HG02798 (cell line): ENCODE measurements around the gene MAPK9.
A peak's percentile ranks its signal among the peaks of the same experiment; 100 is the strongest.

Source experiments
- ATAC-seq: cut with Tn5 transposase; IDR thresholded peaks from one replicate; pipeline ENCODE4 v1.9.1; 2021; ENCODE audit warnings: mild to moderate bottlenecking; ENCODE audit not compliant: unreplicated experiment, poor library complexity

MAPK9 gene

DNA sequence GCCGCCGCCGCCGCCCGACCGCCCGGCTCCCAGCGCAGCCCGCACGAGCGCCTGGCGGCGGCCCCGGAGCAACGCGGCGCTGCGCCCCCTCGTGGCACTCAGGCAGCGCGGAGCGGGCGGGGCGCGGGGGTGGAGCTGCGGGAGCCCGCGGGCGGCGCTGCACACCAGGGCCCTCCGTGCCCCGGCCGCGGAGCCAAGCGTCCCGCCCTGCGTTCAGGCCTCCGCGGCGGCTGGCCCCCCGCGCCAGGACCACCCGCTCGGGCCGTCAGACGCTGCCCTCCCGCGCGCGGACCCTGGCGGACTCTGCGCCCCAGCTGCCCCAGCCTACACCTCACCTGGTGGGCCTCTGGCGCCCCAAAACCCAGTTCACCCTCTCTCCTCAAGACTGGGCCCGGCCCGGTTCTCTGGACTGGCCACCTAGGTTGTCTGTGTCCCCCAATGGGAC lies 82.7 kb downstream of the MAPK9 start, which contains the start of gene RASGEF1C:
RASGEF1C (minus strand) TSS at position 75 of the 445 bp plus-strand sequence. CDS start 71,159 bp downstream, outside the sequence.
- peak; percentile 70 for ATAC-seq

GRCh38 chr5:180208435-180209081 lies 83.3 kb downstream of the MAPK9 start:
- ATAC-seq: peak; percentile 19

GRCh38 chr5:180208038-180208434 lies 83.8 kb downstream of the MAPK9 start:
- ATAC-seq: no peak

DNA sequence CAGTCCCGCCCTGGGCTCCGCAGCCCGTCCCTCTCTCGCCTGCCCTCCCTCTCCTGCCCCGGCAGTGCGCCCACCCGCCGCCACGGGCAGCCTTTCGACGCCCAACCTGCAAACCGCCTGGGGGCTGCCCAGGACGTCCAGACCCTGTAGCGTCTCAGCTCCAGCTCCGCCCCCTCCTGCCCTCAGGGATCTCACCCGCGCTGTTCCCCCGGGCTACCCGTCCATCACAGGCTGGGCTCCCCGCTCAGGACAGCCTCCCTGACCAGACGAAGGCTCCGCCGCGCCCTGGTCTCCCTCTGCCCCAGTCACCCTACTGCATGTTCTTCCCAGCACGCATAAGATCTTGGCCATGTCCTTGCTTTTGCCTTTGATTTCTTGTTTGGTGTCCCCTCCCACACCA lies 84.3 kb downstream of the MAPK9 start:
- ATAC-seq: no peak

GRCh38 chr5:180206993-180207392 lies 84.9 kb downstream of the MAPK9 start:
- no peak for ATAC-seq

GRCh38 chr5:180205916-180206315 lies 86.0 kb downstream of the MAPK9 start:
- ATAC-seq: no peak

- no peak for ATAC-seq
These were observed 87.5 kb downstream of the MAPK9 start for GRCh38 chr5:180204276-180204819.

DNA sequence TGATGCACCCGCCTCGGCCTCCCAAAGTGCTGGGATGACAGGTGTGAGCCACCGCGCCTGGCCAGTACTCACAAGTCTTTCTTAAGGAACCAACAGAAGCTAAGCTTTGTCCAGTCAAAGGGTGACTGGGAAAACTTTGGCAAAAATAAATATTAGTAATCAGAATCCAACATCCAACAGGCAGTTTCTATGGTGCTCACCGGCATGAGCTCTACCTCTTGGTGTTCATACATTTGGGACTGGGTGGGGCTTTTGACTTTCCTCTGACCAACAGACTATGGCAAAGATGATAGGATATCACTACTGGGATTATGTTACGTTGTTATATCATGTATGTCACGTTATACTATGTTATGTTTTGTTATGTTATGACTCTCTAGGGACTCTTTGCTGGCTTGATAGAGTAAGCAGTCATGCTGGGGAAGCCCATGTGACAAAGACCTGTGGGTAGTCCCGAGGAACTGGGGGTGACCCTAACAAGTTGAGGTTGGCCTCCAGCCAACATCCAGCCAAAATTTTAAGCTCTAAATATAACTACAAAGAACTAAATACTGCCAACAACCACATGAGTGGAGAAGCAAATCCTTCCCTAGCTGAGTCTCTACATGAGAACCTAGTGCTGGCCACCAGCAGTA lies 88.8 kb downstream of the MAPK9 start:
- no peak for ATAC-seq

DNA sequence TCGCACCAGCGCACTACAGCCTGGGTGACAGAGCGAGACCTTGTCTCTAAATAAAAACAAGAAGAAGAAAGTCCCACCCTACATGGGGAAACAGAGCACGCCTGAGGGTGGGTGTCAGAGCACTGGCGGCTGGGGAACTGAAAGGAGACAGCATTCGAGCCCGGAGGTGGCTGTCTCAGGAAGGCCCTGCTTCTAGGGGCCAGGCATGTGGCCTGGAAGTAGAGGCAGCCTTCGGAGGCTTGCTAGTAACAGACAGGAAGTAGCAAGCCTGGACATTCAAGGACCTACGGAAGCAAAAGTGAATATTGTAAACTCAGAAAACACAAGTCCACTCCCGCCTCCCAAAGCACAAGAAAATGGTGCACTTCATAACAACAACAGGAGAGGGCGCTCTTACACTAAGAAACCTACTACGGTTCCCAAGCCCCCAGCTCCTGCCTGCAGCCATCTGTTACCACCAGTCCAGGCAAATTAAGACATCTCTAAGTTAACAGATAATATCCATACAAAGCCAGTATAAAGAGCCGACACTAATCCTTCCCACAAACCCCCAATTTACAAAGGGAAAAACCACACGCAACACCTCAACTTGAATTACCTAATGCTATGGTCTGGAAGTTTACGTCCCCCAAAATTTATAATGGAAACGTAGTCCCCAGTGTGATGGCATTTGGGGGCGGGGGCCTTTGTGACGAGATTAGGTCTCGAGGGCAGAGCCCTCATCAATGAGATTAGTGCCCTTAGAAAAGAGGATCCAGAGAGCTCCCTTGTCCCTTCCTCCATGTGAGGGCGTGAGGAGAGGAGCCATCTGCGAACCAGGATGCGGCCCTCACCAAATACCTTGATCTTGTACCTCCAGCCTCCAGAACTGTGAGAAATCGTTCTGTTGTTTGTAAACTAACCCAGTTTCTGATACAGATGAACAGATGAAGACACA lies 90.6 kb downstream of the MAPK9 start:
- no peak for ATAC-seq

DNA sequence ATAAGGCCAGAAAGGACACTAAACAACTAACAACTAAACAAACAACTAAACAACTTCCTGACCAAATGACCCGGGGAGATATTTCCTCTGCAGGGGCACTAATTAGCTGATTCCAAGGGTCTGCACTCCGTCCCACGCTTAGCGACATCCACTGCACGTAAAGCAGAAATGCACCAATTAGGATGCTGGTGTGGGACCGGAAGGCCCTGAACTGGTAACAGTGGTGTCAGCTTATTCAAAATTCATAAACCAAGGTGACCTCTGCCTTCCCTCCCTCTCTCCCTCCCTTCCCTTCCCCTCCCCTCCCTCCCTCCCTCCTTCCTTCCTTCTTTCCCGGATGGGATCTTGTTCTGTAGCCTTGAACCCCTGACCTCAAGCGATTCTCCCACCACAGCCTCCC lies 92.5 kb downstream of the MAPK9 start:
- ATAC-seq: no peak

GRCh38 chr5:180198208-180198607 lies 93.7 kb downstream of the MAPK9 start:
- no peak for ATAC-seq

DNA sequence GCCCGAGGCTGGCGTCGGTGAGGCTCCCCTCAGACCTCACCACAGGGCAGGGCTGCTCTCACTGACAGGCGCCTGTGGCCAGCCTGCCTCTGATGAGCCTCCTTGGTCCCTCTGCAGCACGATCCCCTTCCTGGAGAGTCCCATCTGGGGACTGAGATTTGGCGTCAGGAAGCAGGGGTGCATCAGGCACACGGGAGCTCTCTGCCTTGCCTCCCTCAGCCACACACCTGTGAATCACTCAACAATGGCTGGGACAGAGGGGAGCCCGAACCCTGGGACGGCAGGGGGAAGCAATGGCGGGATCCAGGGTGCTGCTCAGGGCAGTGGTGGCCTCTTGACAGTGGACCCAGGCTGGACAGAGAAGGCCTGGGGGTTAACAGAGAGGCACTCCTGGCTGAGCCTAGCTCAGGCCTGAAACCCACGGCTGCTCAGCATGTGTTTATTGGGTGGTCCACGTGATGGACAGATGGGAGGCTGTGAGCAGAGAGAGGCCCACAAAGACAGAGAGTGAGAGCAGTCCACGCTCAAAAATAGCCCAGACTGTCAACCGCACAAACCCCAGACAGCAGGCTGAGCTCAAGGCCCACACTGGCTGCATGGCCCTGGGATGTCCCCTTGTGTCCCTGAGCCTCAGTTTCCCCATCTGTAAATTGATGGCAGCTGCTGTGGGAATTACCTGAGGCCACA lies 94.7 kb downstream of the MAPK9 start:
- no peak for ATAC-seq

DNA sequence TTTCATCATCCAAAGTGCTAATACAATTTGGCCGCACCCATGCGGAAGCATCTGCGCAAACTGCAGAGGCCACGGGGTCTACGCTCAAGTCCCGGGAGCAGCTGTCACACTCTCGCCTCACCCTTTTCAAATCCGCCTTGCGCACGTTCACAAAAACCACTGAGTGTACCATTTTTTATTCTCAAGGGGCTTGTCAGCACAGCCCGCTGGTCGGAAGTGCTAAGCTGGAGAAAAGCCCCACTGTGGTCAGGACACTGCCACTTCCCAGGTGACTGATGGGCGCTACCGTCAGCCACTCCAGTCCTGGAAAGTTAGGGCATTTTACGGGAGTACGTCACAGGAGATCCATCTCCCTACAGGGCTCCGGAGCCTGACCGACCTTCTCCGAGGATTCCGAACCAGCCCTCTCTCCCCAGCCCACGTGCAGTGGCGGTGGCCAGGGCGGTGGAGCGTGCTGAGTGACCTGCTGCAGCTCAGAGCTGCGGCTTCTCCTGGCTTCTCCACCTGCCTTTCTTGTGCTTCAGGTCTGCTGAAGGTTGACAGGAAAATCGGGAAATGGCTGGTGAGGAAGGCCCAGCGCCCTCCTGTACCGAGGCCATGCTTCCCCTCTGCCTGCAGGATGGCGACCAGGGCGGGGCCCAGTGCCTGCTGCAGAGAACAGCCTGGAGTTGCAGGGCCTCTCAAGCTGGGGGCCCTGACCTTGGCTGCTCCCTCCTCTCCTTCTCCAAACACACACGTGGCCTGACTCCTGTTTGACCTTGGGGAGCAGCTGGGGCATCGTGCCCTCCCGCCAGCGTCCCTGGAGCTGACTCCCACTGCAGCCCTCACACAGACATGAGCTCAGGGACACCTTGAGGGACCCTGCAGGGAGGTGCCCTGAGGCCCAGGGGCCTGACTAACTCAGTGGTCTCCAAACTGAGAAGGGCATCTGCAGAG lies 97.2 kb downstream of the MAPK9 start:
- no peak for ATAC-seq

- ATAC-seq: no peak
These were observed 98.0 kb downstream of the MAPK9 start for GRCh38 chr5:180193749-180194375.

DNA sequence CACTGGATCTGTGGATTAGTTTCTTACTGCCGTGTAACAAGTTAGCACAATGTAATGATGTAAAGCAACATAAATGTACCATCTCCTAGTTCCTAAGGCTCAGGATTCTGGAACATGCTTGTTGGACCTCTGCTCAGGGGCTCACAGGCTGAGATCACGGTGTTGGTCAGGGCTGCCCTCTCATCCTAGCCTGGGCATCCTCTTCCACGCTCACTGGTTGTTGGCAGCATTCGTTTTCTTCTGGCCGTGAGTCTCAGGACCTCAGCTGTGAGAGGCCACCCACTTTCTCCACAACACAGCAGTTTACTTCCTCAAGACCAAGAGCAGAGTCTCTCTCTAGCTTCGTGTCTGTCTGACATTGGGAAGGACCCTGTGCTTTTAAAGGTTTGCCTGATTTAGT lies 100.2 kb downstream of the MAPK9 start:
- ATAC-seq: no peak

DNA sequence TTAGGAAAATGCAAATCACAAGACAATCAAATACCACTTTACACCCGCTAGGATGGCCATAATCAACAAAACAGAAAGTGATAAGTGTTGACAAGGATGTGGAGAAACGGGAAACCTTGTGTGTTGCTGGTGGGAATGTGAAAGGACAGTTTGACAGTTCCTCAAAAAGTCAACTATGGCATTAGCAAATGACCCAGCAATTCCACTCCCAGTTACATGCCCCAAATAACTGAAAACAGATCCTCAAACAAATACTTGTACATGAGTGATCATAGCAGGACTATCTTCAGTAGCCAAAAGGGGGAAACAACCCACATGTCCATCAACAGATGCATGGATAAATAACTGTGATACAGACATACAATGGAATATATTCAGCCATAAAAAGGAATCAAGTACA lies 104.1 kb downstream of the MAPK9 start:
- no peak for ATAC-seq
